H1 (cell line): ENCODE measurements around the gene BEST2. TPM values are rescaled to one million over a fixed set of nuclear protein-coding genes. Genes with fewer than 3 reads are reported as not detected.

Experiments
- CTCF ChIA-PET: fragments of 300-600 bp; sonication (Branson Sonifier 250); formaldehyde crosslinking; loops from one replicate; lab custom pipeline; 2021; ENCODE audit not compliant: partially characterized antibody; lab: Charles Lee
- POLR2A ChIA-PET: fragments of 300-600 bp; sonication (Branson Sonifier 250); formaldehyde crosslinking; loops from one replicate; lab custom pipeline; 2021; ENCODE audit warnings: inconsistent platforms; ENCODE audit not compliant: partially characterized antibody; lab: Charles Lee
- DNase-seq, 2 experiments: peaks; one replicate each; pipeline versions ENCODE4 v3.0.0 to v3.0.0-alpha.2; 2010 to 2022; ENCODE audit warnings: low spot score in 2 of 2, low read depth in 1 of 2, mixed read lengths in 1 of 2
- FAIRE-seq: peaks from 2 replicates; lab custom pipeline; 2011; peaks lifted over from hg19 to GRCh38; lab: Jason Lieb, UNC
- H2AFZ ChIP-seq: 2 replicates; pipeline ENCODE4 v1.8.1; 2012; ENCODE audit warnings: low read length, inconsistent platforms
- H2AK5ac ChIP-seq: 2 replicates; pipeline ENCODE4 v1.6.1; 2013; ENCODE audit warnings: low read depth, low read length
- H2BK120ac ChIP-seq: replicated peaks from 2 replicates; pipeline ENCODE3; 2013; ENCODE audit warnings: low read depth, low read length, inconsistent platforms
- H2BK12ac ChIP-seq: 2 replicates; pipeline ENCODE4 v1.6.1; 2013; ENCODE audit warnings: low read depth, low read length
- H2BK15ac ChIP-seq: 2 replicates; pipeline ENCODE4 v1.6.1; 2013; ENCODE audit warnings: low read length
- H2BK20ac ChIP-seq: 2 replicates; pipeline ENCODE4 v1.6.1; 2013; ENCODE audit warnings: low read length
- H2BK5ac ChIP-seq: 2 replicates; pipeline ENCODE4 v1.6.1; 2013; ENCODE audit warnings: low read depth, low read length
- H3K14ac ChIP-seq: 2 replicates; pipeline ENCODE4 v1.6.1; 2013; ENCODE audit warnings: inconsistent platforms; ENCODE audit not compliant: insufficient read length
- H3K18ac ChIP-seq: 2 replicates; pipeline ENCODE4 v1.6.1; 2013; ENCODE audit warnings: low read length; ENCODE audit errors: extremely low read depth
- H3K23ac ChIP-seq: 2 replicates; pipeline ENCODE4 v1.6.1; 2013; ENCODE audit warnings: inconsistent platforms; ENCODE audit not compliant: insufficient read length
- H3K23me2 ChIP-seq: 2 replicates; pipeline ENCODE4 v1.6.1; 2013; ENCODE audit warnings: low read depth, low read length
- H3K27ac ChIP-seq: 2 replicates; pipeline ENCODE4 v1.6.1; 2011; ENCODE audit warnings: low read depth, low read length, inconsistent platforms
- H3K27me3 ChIP-seq, 4 experiments: replicated peaks in 1 of 4; 1 replicate in 1 of 4; 2 replicates in 3 of 4; pipeline versions ENCODE4 v1.6.1 to v1.8.1; 2011 to 2013; ENCODE audit warnings: low read length in 3 of 4, mild to moderate bottlenecking in 3 of 4, inconsistent platforms in 2 of 4, mixed read lengths in 2 of 4, moderate library complexity in 1 of 4; ENCODE audit not compliant: control insufficient read depth in 3 of 4, insufficient read depth in 3 of 4; ENCODE audit errors: extremely low read depth in 1 of 4
- H3K36me3 ChIP-seq, 4 experiments: 2 replicates each; pipeline versions ENCODE4 v1.6.1 to v1.8.1; 2011 to 2013; ENCODE audit warnings: mild to moderate bottlenecking in 4 of 4, low read length in 3 of 4, moderate library complexity in 2 of 4, control low read depth in 1 of 4, inconsistent platforms in 1 of 4; ENCODE audit not compliant: insufficient read depth in 4 of 4, control insufficient read depth in 2 of 4
- H3K4ac ChIP-seq: replicated peaks from 2 replicates; pipeline ENCODE3; 2013; ENCODE audit warnings: low read length, low read depth, mixed read lengths, inconsistent platforms; ENCODE audit not compliant: insufficient read length
- H3K4me1 ChIP-seq, 4 experiments: replicated peaks in 1 of 4; 1 replicate in 1 of 4; 2 replicates in 3 of 4; pipeline versions ENCODE4 v1.6.1 to v1.8.1; 2011 to 2013; ENCODE audit warnings: low read length in 3 of 4, inconsistent platforms in 2 of 4, mixed read lengths in 1 of 4; ENCODE audit not compliant: insufficient read depth in 4 of 4, control insufficient read depth in 3 of 4
- H3K4me2 ChIP-seq, 2 experiments: 2 replicates each; pipeline versions ENCODE4 v1.6.1 to v1.8.1; 2011 to 2013; ENCODE audit warnings: low read depth in 2 of 2, low read length in 2 of 2, control low read depth in 1 of 2, inconsistent platforms in 1 of 2, mild to moderate bottlenecking in 1 of 2; ENCODE audit not compliant: insufficient read depth in 1 of 2
- H3K4me3 ChIP-seq, 4 experiments: fragments of 200-600, 300-600 bp in 1 of 4; sonication (generic), shearing (Covaris generic), sonication (Bioruptor Twin) in 1 of 4; 2 replicates each; pipeline versions ENCODE4 v1.5.1 to v1.8.1; 2011 to 2016; ENCODE audit warnings: low read length in 4 of 4, low read depth in 3 of 4, control low read depth in 2 of 4, inconsistent platforms in 2 of 4, mild to moderate bottlenecking in 2 of 4, mixed read lengths in 1 of 4, moderate library complexity in 1 of 4; ENCODE audit not compliant: insufficient read depth in 2 of 4; ENCODE audit errors: extremely low read depth in 1 of 4
- H3K56ac ChIP-seq: replicated peaks from 2 replicates; pipeline ENCODE3; 2013; ENCODE audit warnings: low read depth, mild to moderate bottlenecking, mixed read lengths, low read length, inconsistent platforms; ENCODE audit not compliant: insufficient read length
- H3K79me1 ChIP-seq: 2 replicates; pipeline ENCODE4 v1.6.1; 2013; ENCODE audit warnings: low read depth, low read length, control low read depth
- H3K79me2 ChIP-seq, 2 experiments: 2 replicates each; pipeline versions ENCODE4 v1.6.1 to v1.8.1; 2012 to 2013; ENCODE audit warnings: low read length in 2 of 2, mild to moderate bottlenecking in 2 of 2, inconsistent platforms in 1 of 2; ENCODE audit not compliant: insufficient read depth in 2 of 2, control insufficient read depth in 1 of 2
- H3K9ac ChIP-seq, 4 experiments: replicated peaks in 1 of 4; 1 replicate in 1 of 4; 2 replicates in 3 of 4; pipeline versions ENCODE4 v1.6.1 to v1.8.1; 2011 to 2013; ENCODE audit warnings: low read depth in 3 of 4, low read length in 3 of 4, control low read depth in 2 of 4, mild to moderate bottlenecking in 2 of 4, moderate library complexity in 2 of 4, inconsistent platforms in 1 of 4; ENCODE audit errors: extremely low read depth in 1 of 4
- H3K9me3 ChIP-seq, 2 experiments: 2 replicates each; pipeline versions ENCODE4 v1.6.1 to v1.8.1; 2012 to 2013; ENCODE audit warnings: mild to moderate bottlenecking in 2 of 2, moderate library complexity in 2 of 2, control low read depth in 1 of 2, inconsistent platforms in 1 of 2, low read depth in 1 of 2, low read length in 1 of 2, mixed read lengths in 1 of 2; ENCODE audit not compliant: insufficient read depth in 2 of 2
- H4K20me1 ChIP-seq, 2 experiments: replicated peaks in 1 of 2; 2 replicates each; pipeline versions ENCODE3 to v1.8.1; 2011 to 2013; ENCODE audit warnings: inconsistent platforms in 2 of 2, low read length in 2 of 2, mild to moderate bottlenecking in 1 of 2; ENCODE audit not compliant: insufficient read depth in 2 of 2, control insufficient read depth in 1 of 2
- H4K5ac ChIP-seq: 2 replicates; pipeline ENCODE4 v1.6.1; 2013; ENCODE audit warnings: low read length, low read depth, mixed read lengths, inconsistent platforms; ENCODE audit not compliant: insufficient read length
- H4K8ac ChIP-seq: 2 replicates; pipeline ENCODE4 v1.8.0; 2013; ENCODE audit warnings: mild to moderate bottlenecking, moderate library complexity, low read length, inconsistent platforms; ENCODE audit not compliant: insufficient read depth; ENCODE audit errors: extremely low read depth
- H4K91ac ChIP-seq: replicated peaks from 2 replicates; pipeline ENCODE3; 2013; ENCODE audit warnings: low read length, mixed read lengths, inconsistent platforms; ENCODE audit not compliant: insufficient read length
- CEBPB ChIP-seq: IDR thresholded peaks from 2 replicates; pipeline ENCODE4 v1.6.1; 2012; ENCODE audit warnings: low read depth, low read length
- GABPA ChIP-seq: IDR thresholded peaks from 2 replicates; pipeline ENCODE4 v1.6.1; 2011; ENCODE audit warnings: mild to moderate bottlenecking, low read length, moderate library complexity, borderline replicate concordance; ENCODE audit not compliant: insufficient read depth
- WGBS, 2 experiments: shearing (Covaris generic) in 1 of 2; methylation state at CpG; one replicate each; pipeline versions ENCODE4 v1.1.6 to v1.1.7; 2013 to 2015; ENCODE audit warnings: low lambda C conversion rate in 2 of 2, mixed read lengths in 2 of 2, inconsistent platforms in 1 of 2, low coverage in 1 of 2, missing lambda C conversion rate in 1 of 2; ENCODE audit not compliant: insufficient replicate concordance in 2 of 2, insufficient coverage in 1 of 2, insufficient read length in 1 of 2; ENCODE audit errors: extremely low coverage in 1 of 2, missing lambda C conversion rate in 1 of 2; 5-methylcytosine and 5-hydroxymethylcytosine counted together
- polyA plus RNA-seq, 7 experiments: library from polyadenylated mRNA; depleted of rRNA in 3 of 7; stranded (reverse) in 5 of 7; unstranded in 2 of 7; fragments of >200 nt in 5 of 7; fragments of 200-250 nt in 2 of 7; gene quantifications; 1 replicate in 5 of 7; 2 replicates in 1 of 7; 4 replicates in 1 of 7; pipeline versions ENCODE4 v1.2.1 to v1.2.3, GENCODE V29; 2011 to 2013; ENCODE audit warnings: missing spikeins in 2 of 7, mixed read lengths in 2 of 7
- total RNA-seq: library from RNA; stranded (reverse); fragmentation: NEBNext Ultra II Directional; extraction: Animal tissue kit (Norgen Biotek cat#: 25700); gene quantifications from 2 replicates; pipeline ENCODE4 v1.2.1, GENCODE V29; 2021
- TF ChIP-seq, protein P1 (sequence below), 3 experiments: IDR thresholded peaks; 1 replicate in 2 of 3; 2 replicates in 1 of 3; pipeline versions ENCODE4 v1.5.1 to v1.6.1; 2011; ENCODE audit warnings: low read length in 3 of 3, mild to moderate bottlenecking in 3 of 3, inconsistent platforms in 2 of 3, low read depth in 1 of 3, moderate library complexity in 1 of 3; ENCODE audit not compliant: insufficient read depth in 1 of 3; ENCODE audit errors: control extremely low read depth in 1 of 3

Gene BEST2
- total and polyA plus RNA-seq, 2 of the 8 experiments (the other 6 are each of a cell fraction or from before 2014, with no cell fraction given) = 4.6 to 7.3 TPM

DNA sequence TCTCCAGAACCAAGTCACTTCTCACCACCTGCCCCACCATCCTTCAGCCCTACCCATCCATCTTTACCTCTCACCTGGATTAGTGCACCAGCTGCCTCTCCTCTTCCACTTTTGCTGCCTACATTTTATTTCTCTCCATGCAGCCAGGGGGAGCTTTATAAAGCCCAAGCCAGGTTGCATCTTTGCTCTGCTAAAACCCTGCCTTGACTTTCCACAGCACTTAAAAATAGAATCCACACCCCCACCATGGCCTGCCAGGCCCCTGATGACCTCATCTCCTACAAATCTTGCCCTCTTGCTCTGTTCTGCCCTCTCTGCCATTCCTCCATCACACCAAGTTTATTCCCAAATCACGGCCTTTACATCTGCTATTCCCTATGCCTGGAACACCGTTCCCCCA is 22.0 kb downstream of the BEST2 start:
- no peak overlapping the region for H3K4me3 ChIP-seq
- H3K27me3 ChIP-seq = no peaks in the 10 kb centered on the region
- H3K36me3 ChIP-seq = peaks cover 0 to 12% (median 5%) of the 10 kb centered on the region in 4 experiments; a peak in 6 of 8 replicates
- CTCF ChIA-PET = interaction anchor here (0.6 to 11.2 kb wide), 13 partner anchors 10 to 90 kb away, joined by 3 to 137 read pairs (median 5); partner anchors contain the start of genes JUNB, PRDX2 and THSD8
- H4K5ac ChIP-seq = no peak overlapping the region
- H3K23me2 ChIP-seq = peaks cover 15% of the 10 kb centered on the region; the same call in 1 of the 2 replicates
- DNase-seq = no peak
- H2BK12ac ChIP-seq = no peak overlapping the region
- no peak overlapping the region for H3K4ac ChIP-seq
- H2BK120ac ChIP-seq = no peak overlapping the region
- POLR2A ChIA-PET = interaction anchor here (0.9 to 16.6 kb wide), 8 partner anchors 9 to 77 kb away, joined by 3 to 317 read pairs (median 10); partner anchors contain the start of genes FBXW9, JUNB, PRDX2 and THSD8
- 96% methylated on average over 2 of the region's 2 CpGs; no CpG with 5 or more reads in 1 of the 2 experiments for WGBS, 2 experiments
- H2BK20ac ChIP-seq = no peak overlapping the region
- H3K9ac ChIP-seq = no peak overlapping the region
- H3K9me3 ChIP-seq = no peaks in the 10 kb centered on the region
- TF ChIP-seq, protein P1, sequence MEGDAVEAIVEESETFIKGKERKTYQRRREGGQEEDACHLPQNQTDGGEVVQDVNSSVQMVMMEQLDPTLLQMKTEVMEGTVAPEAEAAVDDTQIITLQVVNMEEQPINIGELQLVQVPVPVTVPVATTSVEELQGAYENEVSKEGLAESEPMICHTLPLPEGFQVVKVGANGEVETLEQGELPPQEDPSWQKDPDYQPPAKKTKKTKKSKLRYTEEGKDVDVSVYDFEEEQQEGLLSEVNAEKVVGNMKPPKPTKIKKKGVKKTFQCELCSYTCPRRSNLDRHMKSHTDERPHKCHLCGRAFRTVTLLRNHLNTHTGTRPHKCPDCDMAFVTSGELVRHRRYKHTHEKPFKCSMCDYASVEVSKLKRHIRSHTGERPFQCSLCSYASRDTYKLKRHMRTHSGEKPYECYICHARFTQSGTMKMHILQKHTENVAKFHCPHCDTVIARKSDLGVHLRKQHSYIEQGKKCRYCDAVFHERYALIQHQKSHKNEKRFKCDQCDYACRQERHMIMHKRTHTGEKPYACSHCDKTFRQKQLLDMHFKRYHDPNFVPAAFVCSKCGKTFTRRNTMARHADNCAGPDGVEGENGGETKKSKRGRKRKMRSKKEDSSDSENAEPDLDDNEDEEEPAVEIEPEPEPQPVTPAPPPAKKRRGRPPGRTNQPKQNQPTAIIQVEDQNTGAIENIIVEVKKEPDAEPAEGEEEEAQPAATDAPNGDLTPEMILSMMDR (IDR thresholded peaks at IDR 0.05; ENCODE audit: control extremely low read depth in 1 of 3, insufficient read depth in 1 of 3, low read depth in 1 of 3, low read length in 3 of 3) = peak in 2 of 3 experiments; percentile 15 to 33; a peak in 2 of 4 replicates
- TF ChIP-seq GABPA (no peak), CEBPB (no peak)
- TF ChIP-seq, all 59 proteins: peak for 1
- Histone ChIP-seq H2AK5ac (no peak overlapping the region), H3K4me1 (peaks cover 2 to 20% (median 11%) of the 10 kb centered on the region in 4 experiments), H3K56ac (no peak overlapping the region), H3K27ac (no peak overlapping the region), H3K4me2 (no peak overlapping the region), H2BK15ac (no peak overlapping the region), H4K20me1 (peaks cover 0 to 3% of the 10 kb centered on the region in 2 experiments), H3K79me1 (no peaks in the 10 kb centered on the region), H4K8ac (no peak overlapping the region), H3K14ac (no peak overlapping the region), H4K91ac (no peak overlapping the region), H3K79me2 (no peaks in the 10 kb centered on the region), H3K23ac (no peak overlapping the region), H3K18ac (no peak overlapping the region), H2BK5ac (no peak overlapping the region), H2AFZ (no peak overlapping the region)
- no peak for FAIRE-seq
